IMR-90 (cell line): ENCODE measurements around the gene LCE1D. TPM values are rescaled to one million over a fixed set of nuclear protein-coding genes. Genes with fewer than 3 reads are reported as not detected.

Source experiments
- ATAC-seq: fragments of 200-7000 bp; cut with Tn5 transposase; 2 replicates; pipeline ENCODE4 v1.9.1; 2020; ENCODE audit warnings: low read depth, mild to moderate bottlenecking, moderate library complexity
- BruUV-seq: library from RNA; stranded (reverse); fragments of 400-500 nt; replicated peaks from 2 replicates; lab custom pipeline; 2021; lab: Mats Ljungman, UMichigan
- CTCF ChIA-PET: fragments of 300-600 bp; formaldehyde crosslinking; extraction: SDS; loops from one replicate; lab custom pipeline; 2021; ENCODE audit warnings: antibody characterized with exemption; lab: Yijun Ruan, JAX
- POLR2A ChIA-PET: fragments of 300-600 bp; sonication (Branson Sonifier 250); formaldehyde crosslinking; loops from one replicate; lab custom pipeline; 2022; ENCODE audit warnings: antibody characterized with exemption; ENCODE audit not compliant: unreplicated experiment; lab: Charles Lee
- DNase-seq: peaks from one replicate; pipeline ENCODE4 v3.0.0; 2013
- H2AFZ ChIP-seq: replicated peaks from 2 replicates; pipeline ENCODE3; 2013; ENCODE audit warnings: low read length, mild to moderate bottlenecking; ENCODE audit not compliant: poor library complexity
- H2AK5ac ChIP-seq: 2 replicates; pipeline ENCODE4 v1.6.1; 2013; ENCODE audit warnings: low read depth, low read length, inconsistent platforms
- H2AK9ac ChIP-seq: replicated peaks from 2 replicates; pipeline ENCODE3; 2013; ENCODE audit warnings: mild to moderate bottlenecking, low read depth, low read length, moderate library complexity; ENCODE audit not compliant: poor library complexity
- H2BK120ac ChIP-seq: 2 replicates; pipeline ENCODE4 v1.6.1; 2013; ENCODE audit warnings: low read depth, low read length, inconsistent platforms
- H2BK15ac ChIP-seq: 3 replicates; pipeline ENCODE4 v1.6.1; 2013; ENCODE audit warnings: low read depth, low read length, inconsistent platforms
- H2BK20ac ChIP-seq: 2 replicates; pipeline ENCODE4 v1.6.1; 2013; ENCODE audit warnings: low read depth, mild to moderate bottlenecking, inconsistent platforms, low read length, moderate library complexity
- H2BK5ac ChIP-seq: 2 replicates; pipeline ENCODE4 v1.6.1; 2013; ENCODE audit warnings: mild to moderate bottlenecking, low read depth, low read length, inconsistent platforms; ENCODE audit not compliant: poor library complexity, severe bottlenecking
- H3K14ac ChIP-seq: replicated peaks from 2 replicates; pipeline ENCODE4 v1.6.1; 2013; ENCODE audit warnings: low read depth, low read length, inconsistent platforms
- H3K18ac ChIP-seq: 2 replicates; pipeline ENCODE4 v1.6.1; 2013; ENCODE audit warnings: low read depth, low read length, control low read depth
- H3K23ac ChIP-seq: 2 replicates; pipeline ENCODE4 v1.6.1; 2013; ENCODE audit warnings: low read depth, low read length, inconsistent platforms
- H3K27ac ChIP-seq: 2 replicates; pipeline ENCODE4 v1.5.1; 2013; ENCODE audit warnings: mild to moderate bottlenecking, control low read depth, low read length; ENCODE audit not compliant: insufficient read depth
- H3K27me3 ChIP-seq: 2 replicates; pipeline ENCODE4 v1.6.1; 2013; ENCODE audit warnings: low read length; ENCODE audit not compliant: control insufficient read depth, insufficient read depth
- H3K36me3 ChIP-seq: 2 replicates; pipeline ENCODE4 v1.6.1; 2013; ENCODE audit warnings: low read length, mixed read lengths; ENCODE audit not compliant: control insufficient read depth, insufficient read depth
- H3K4ac ChIP-seq: 2 replicates; pipeline ENCODE4 v1.6.1; 2013; ENCODE audit warnings: low read depth, low read length, inconsistent platforms
- H3K4me1 ChIP-seq: 2 replicates; pipeline ENCODE4 v1.6.1; 2013; ENCODE audit warnings: low read length, mixed read lengths; ENCODE audit not compliant: control insufficient read depth, insufficient read depth
- H3K4me2 ChIP-seq: 2 replicates; pipeline ENCODE4 v1.6.1; 2013; ENCODE audit warnings: low read depth, mild to moderate bottlenecking, control low read depth, low read length, moderate library complexity
- H3K4me3 ChIP-seq: 2 replicates; pipeline ENCODE4 v1.5.1; 2013; ENCODE audit warnings: low read depth, mild to moderate bottlenecking, control low read depth, low read length, moderate library complexity; ENCODE audit not compliant: insufficient read depth
- H3K56ac ChIP-seq: 2 replicates; pipeline ENCODE4 v1.6.1; 2013; ENCODE audit warnings: low read length, inconsistent platforms; ENCODE audit not compliant: insufficient read depth; ENCODE audit errors: extremely low read depth
- H3K79me1 ChIP-seq, 2 experiments: 2 replicates each; pipeline ENCODE4 v1.6.1; 2013; ENCODE audit warnings: low read length in 2 of 2, inconsistent platforms in 1 of 2, low read depth in 1 of 2
- H3K9ac ChIP-seq: 2 replicates; pipeline ENCODE4 v1.6.1; 2013; ENCODE audit warnings: low read depth, low read length, control low read depth
- H3K9me1 ChIP-seq: 2 replicates; pipeline ENCODE4 v1.6.1; 2013; ENCODE audit warnings: low read length, inconsistent platforms; ENCODE audit not compliant: insufficient read depth
- H3K9me3 ChIP-seq: 2 replicates; pipeline ENCODE4 v1.6.1; 2013; ENCODE audit warnings: low read length; ENCODE audit not compliant: control insufficient read depth, insufficient read depth
- H4K20me1 ChIP-seq: 2 replicates; pipeline ENCODE4 v1.6.1; 2013; ENCODE audit warnings: low read length, inconsistent platforms; ENCODE audit not compliant: insufficient read depth
- H4K5ac ChIP-seq: 2 replicates; pipeline ENCODE4 v1.6.1; 2013; ENCODE audit warnings: mild to moderate bottlenecking, low read depth, low read length, control low read depth
- H4K8ac ChIP-seq, 2 experiments: 2 replicates each; pipeline ENCODE4 v1.6.1; 2013; ENCODE audit warnings: low read depth in 2 of 2, low read length in 2 of 2, control low read depth in 1 of 2, inconsistent platforms in 1 of 2
- H4K91ac ChIP-seq: 2 replicates; pipeline ENCODE4 v1.6.1; 2013; ENCODE audit warnings: low read depth, low read length, inconsistent platforms; ENCODE audit not compliant: insufficient read depth
- CHD1 ChIP-seq: IDR thresholded peaks from 2 replicates; pipeline ENCODE4 v1.6.1; 2012; ENCODE audit warnings: low read depth, low read length, improper control_type of control experiment
- WGBS, 2 experiments: methylation state at CpG; one replicate each; pipeline versions ENCODE4 v1.1.5 to v1.1.7; 2013; ENCODE audit warnings: missing lambda C conversion rate in 2 of 2; ENCODE audit not compliant: insufficient read length in 1 of 2; ENCODE audit errors: extremely low coverage in 2 of 2; 5-methylcytosine and 5-hydroxymethylcytosine counted together
- dilution Hi-C: fragments of 300-500 bp; cut with HindIII; formaldehyde crosslinking; loops from one replicate; pipeline ENCODE4 v1.14.3; 2018; ENCODE audit warnings: low sequenced_read_pairs; ENCODE audit not compliant: unreplicated experiment
- in situ Hi-C: fragments of 300-500 bp; cut with MboI; formaldehyde crosslinking; loops from 3 replicates; pipeline ENCODE4 v1.14.3; 2019; ENCODE audit warnings: low sequenced_read_pairs, inconsistent platforms, mixed read lengths
- intact Hi-C: fragments of 100-400 bp; cut with micrococcal nuclease; formaldehyde crosslinking; loops from 2 replicates; pipeline ENCODE4 v1.10.0; 2022
- polyA plus RNA-seq, 3 experiments: library from polyadenylated mRNA; depleted of rRNA; stranded (reverse); fragments of >200 nt; gene quantifications; 2 replicates each; pipeline ENCODE4 v1.2.3, GENCODE V29; 2012; ENCODE audit warnings: low replicate concordance in 1 of 3
- total RNA-seq: library from RNA; depleted of rRNA; stranded (reverse); fragments of >200 nt; gene quantifications from 2 replicates; pipeline ENCODE4 v1.2.3, GENCODE V29; 2012

Gene LCE1D
- total and polyA plus RNA-seq, 2 of the 4 experiments (the other 2 are of a cell fraction): not detected

GRCh38 chr1:152786077-152786476 is 10.4 kb upstream of the LCE1D start, which contains the start of gene LCE1E:
TSS of gene LCE1E (plus strand) at chr1:152786257. CDS start at chr1:152787300, 1,043 bp downstream.
- Histone ChIP-seq H2BK120ac (no peak within 1 kb of the TSS), H4K5ac (no peak within 1 kb of the TSS), H3K9me3 (no peaks in the 10 kb centered on the region), H3K4me1 (no peaks in the 10 kb centered on the region), H3K4me3 (no peak within 1 kb of the TSS), H3K27me3 (no peaks in the 10 kb centered on the region), H3K79me1 (no peaks in the 10 kb centered on the region), H3K27ac (no peak within 1 kb of the TSS), H4K8ac (no peak within 1 kb of the TSS), H3K14ac (no peak within 1 kb of the TSS), H2AK5ac (no peak within 1 kb of the TSS), H4K20me1 (no peaks in the 10 kb centered on the region), H3K18ac (no peak within 1 kb of the TSS), H3K9ac (no peak within 1 kb of the TSS), H2AFZ (no peak within 1 kb of the TSS), H2BK20ac (no peak within 1 kb of the TSS), H3K36me3 (no peaks in the 10 kb centered on the region), H3K9me1 (no peaks in the 10 kb centered on the region), H3K4ac (no peak within 1 kb of the TSS), H3K56ac (no peak within 1 kb of the TSS), H2BK5ac (no peak within 1 kb of the TSS), H2AK9ac (no peak within 1 kb of the TSS), H4K91ac (no peak within 1 kb of the TSS), H3K23ac (no peak within 1 kb of the TSS), H2BK15ac (no peak within 1 kb of the TSS), H3K4me2 (no peak within 1 kb of the TSS)
- no peak for TF ChIP-seq CHD1
- in situ Hi-C loops: no loop called here
- dilution Hi-C loops: no loop called here
- POLR2A ChIA-PET: no interaction called here
- BruUV-seq: no TSS peak
- no CpG with 5 or more reads among the region's 2 CpGs for WGBS, 2 experiments
- intact Hi-C loops: no loop called here
- DNase-seq (no peak), ATAC-seq (no peak)
- CTCF ChIA-PET: interaction anchor here (0.6 kb wide), 1 partner anchor 51 kb away, joined by 4 read pairs; no protein-coding TSS in a partner anchor
